ENCODE results near the gene CUL2.
"Not testable (repeated sequence)": the region's sequence is repeated elsewhere in the genome, so short reads cannot be mapped to it uniquely, and the experiment has no call there.

The CUL2 gene

DNA sequence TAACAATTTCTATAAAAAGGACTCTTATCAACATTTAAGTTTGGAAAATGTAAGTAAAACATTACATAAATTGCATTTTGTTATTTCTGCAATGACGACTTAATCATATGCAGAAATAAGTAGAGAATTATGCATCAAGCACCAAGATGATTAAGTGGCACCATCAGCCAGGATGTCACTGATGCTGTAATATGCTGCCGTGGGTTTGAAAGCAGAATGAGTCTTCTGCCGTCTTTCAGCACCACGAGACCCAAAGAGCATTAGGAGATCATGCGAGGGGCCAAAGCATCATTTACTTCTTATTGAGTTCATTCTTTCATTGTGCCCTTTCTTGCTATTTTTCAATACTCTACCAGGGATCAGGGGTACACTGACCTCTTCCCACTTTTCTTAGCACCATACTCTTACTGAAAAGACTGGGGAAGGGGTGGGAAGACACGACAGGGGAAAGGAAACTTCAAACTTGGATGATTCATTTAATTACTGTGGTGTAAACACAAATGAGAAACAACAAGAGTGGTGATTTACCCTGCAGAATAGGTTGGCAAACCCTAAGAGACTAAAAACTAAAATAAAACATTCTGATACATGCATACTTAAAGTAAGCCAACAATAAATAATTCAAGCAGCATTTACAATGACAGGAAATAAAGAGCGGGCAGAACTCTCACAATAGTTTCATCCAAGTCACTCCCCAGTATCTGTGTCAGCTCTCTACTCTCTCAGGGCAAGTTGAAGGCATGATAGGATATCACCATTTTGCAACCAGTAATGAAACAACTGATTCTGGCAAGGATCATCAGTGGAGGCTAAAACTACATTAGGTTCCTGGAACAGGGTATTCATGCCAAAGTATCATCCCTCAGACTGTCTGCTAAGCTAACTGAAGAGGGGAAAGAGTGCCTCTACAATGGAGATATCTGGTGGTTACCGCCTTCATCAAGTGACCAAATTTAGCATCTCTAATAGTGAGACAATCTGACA is 70.8 kb downstream of the CUL2 start:
- no peak for DNase-seq (ENCODE audit: low spot score)

DNA sequence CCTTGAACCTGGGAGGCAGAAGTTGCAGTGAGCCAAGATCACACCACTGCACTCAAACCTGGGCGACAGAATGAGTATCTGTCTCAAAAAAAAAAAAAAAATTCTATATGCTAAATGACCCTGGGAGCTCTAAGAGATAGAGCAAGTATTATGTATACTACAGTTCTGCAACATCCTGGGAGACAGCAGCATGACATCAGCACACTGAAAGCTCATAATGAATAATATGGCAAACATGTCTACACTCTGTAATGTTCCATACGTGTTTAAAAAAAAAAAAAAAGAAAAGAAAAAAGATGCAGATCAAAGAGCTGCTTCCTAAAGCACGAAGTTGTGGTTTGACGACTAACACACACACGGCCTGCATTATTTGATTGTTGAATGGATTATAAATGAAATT is 72.5 kb downstream of the CUL2 start:
- no peak for DNase-seq (ENCODE audit: low spot score)

DNA sequence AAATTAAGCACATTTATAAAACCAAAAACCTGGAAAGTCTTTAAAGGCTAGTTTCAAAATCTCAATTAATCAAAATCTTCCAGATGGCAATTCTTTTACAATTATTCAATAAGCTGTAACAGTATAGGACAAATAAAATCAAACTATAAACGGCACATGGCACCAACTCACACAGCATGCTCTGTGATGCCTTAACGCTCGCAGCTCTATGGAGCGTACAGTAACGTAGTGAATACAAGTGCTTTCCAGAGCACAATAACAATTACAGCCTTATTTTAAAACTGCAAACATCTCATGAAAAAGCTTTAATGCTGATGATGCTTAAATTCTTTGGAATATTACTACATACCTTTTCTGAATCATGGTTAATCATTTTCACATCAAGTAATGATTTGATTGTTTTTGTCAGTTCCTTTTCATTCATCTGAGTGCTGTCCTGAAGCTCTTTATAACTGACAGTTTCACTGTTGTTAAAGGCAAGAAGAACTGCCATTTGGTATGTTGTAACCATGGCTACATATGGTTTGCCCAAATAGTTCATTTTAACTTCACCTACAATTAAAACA is 74.2 kb downstream of the CUL2 start:
- no peak for DNase-seq (ENCODE audit: low spot score)

DNA sequence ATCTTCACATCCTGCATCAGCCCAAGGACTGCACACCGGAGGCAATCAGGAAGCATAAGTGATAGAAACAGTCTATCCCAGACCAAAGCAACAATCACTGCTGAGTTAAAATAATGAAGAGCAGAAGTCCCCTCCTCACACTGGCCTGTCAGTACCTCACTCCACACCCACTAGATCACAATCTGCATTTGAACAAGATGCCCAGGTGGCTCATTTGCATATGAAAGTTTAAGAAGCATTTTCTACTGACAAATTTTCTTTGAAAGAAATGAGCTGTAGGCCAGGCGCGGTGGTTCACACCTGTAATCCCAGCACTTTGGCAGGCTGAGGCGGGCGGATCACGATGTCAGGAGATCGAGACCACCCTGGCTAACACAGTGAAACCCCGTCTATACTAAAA is 77.4 kb downstream of the CUL2 start:
- DNase-seq (ENCODE audit: low spot score), result no peak

DNA sequence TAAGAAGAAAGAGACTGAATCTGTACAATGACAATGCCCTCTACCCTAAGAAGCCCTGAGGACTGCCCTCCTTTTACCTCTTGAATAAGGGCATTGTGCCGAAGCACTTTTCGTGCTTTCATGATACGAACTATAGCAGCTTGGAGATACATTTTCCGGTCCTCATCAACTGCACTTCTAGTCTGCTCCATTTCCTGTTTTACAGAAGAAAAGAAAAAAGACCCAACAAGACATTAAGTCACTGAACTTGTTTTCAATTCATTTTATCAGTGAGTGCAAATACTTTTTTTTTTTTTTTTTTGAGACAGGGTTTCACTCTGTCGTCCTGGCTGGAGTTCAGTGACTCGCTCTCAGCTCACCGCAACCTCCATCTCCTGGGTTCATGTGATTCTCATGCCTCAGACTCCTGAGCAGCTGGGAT is 78.4 kb downstream of the CUL2 start:
- peak; percentile 40 for DNase-seq (ENCODE audit: low spot score)

GRCh38 chr10:35007858-35008301 is 82.3 kb downstream of the CUL2 start:
- no peak for DNase-seq (ENCODE audit: low spot score)

- no peak for DNase-seq (ENCODE audit: low spot score)
Observed at GRCh38 chr10:35006836-35007235, 83.3 kb downstream of the CUL2 start.

GRCh38 chr10:35005868-35006267 is 84.3 kb downstream of the CUL2 start:
- no peak for DNase-seq (ENCODE audit: low spot score)

DNA sequence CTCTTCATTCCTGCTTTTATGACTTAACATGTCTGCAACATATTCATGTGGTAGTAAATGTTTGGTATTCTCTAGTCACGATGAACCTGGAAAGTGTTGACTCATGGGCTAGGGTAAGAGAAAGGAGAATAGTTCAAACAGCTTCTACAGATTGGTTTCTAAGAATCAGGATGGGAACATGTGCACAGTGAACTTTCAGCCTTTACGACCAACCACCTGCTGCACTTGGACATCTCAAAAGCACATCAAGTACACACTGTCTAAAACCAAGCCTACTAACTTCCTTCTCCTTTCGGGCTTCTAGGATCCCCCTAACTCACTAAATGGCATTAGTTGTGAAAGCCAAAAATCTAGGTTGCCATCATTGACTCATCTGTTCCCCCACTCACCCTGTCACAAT is 85.5 kb downstream of the CUL2 start:
- DNase-seq (ENCODE audit: low spot score), result no peak

DNA sequence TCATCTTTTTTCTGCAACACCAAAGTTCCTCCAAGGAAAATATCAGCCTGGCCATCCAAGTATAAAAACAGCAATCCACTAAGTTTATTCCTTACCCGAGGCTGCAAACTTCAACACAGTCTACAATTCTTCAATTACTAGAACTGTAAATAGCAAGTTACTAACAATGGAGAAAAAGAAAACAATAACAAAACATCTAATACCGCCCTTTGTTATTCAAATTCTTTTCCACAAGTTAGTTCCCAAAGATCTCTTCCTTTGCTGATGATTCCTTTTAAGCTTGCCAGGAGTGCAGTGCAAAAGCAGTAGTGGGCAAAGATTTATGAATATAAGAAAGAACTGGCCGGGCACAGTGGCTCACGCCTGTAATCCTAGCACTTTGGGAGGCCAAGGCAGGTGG is 86.2 kb downstream of the CUL2 start:
- DNase-seq (ENCODE audit: low spot score), result no peak

DNA sequence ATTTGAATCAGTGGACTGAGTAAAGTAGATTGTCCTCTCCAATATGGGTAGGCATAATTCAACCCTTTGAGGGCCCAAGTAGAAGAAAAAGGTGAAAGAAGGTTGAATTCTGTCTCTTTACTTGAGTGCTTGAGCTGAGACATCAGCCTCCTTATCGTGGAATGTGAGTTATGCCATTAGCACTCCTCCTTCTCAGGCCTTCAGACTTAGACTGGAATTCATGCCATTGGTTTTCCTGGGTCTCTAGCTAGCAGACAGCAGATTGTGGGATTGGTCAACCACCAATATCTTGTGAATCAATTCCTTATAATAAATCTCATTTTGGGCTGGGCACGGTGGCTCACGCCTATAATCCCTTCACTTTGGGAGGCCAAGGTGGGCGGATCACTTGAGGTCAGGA is 89.2 kb downstream of the CUL2 start:
- no peak for DNase-seq (ENCODE audit: low spot score)

- no peak for DNase-seq (ENCODE audit: low spot score)
Observed at GRCh38 chr10:34999532-34999931, 90.6 kb downstream of the CUL2 start.

DNA sequence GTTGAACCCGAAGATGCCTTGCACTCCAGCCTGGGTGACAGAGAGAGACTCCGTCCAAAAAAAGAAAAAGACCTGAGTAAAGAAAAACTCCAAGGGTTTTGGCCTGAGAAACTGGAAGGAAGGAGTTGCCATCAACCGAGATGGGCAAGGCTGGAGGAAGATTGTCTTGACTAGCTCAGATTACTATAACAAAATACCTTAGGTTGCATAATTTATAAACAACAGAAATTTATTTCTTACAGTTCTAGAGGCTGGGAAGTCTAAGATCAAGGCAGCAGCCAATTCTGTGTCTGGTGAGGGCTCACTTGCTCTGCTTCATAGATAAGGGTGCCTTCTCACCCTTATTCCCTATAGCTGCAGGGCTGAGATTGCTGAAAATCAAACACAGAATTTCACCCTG is 91.2 kb downstream of the CUL2 start:
- DNase-seq (ENCODE audit: low spot score), result no peak

DNA sequence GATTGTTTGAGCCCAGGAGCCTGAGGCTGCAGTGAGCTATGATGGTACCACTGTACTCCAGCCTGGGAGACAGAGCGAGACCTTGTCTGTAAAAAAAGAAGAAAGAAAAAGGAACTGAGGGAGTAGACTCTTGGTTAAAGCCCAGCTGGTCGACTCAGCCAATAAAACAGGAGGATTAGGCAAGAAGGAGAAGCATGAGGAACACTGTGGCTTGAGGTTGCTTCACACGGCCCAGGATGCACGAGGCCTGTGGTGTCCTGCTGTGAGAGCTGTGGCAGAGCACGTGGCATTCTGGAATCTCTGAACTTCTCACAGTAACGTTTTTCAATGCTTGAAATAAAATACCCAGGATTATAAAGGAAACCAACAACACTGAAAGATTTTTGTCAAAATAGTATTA is 93.3 kb downstream of the CUL2 start:
- no peak for DNase-seq (ENCODE audit: low spot score)

DNA sequence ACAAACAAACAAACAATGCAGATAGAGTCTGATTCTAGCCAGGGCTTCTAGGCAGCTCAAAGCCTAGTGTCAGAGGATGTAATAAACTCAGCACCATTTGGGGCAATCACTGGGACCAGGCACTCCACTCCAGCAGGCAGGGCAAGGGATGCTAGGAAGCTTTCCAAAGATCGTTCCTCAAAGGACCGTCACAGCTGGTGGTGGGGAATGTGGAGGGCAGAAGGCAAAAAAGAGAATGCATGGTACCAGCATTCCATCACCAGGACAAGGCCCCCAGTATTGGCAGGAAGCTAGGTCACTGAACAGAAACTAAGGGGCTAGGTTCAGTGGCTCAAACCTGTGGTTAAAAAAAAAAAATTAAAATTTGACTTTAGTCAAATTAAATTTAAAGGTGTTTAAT is 94.2 kb downstream of the CUL2 start:
- DNase-seq (ENCODE audit: low spot score), result no peak

- peak; percentile 41 for DNase-seq (ENCODE audit: low spot score)
Observed at GRCh38 chr10:34994565-34995142, 95.5 kb downstream of the CUL2 start.

GRCh38 chr10:34993782-34994181 is 96.4 kb downstream of the CUL2 start:
- no peak for DNase-seq (ENCODE audit: low spot score)

GRCh38 chr10:34991117-34991516 is 99.0 kb downstream of the CUL2 start:
- DNase-seq (ENCODE audit: low spot score), result not testable (repeated sequence)

GRCh38 chr10:34988397-34989067 is 101.6 kb downstream of the CUL2 start:
- DNase-seq (ENCODE audit: low spot score), result no peak

- DNase-seq (ENCODE audit: low spot score), result no peak
Observed at GRCh38 chr10:34985823-34986222, 104.3 kb downstream of the CUL2 start.

DNA sequence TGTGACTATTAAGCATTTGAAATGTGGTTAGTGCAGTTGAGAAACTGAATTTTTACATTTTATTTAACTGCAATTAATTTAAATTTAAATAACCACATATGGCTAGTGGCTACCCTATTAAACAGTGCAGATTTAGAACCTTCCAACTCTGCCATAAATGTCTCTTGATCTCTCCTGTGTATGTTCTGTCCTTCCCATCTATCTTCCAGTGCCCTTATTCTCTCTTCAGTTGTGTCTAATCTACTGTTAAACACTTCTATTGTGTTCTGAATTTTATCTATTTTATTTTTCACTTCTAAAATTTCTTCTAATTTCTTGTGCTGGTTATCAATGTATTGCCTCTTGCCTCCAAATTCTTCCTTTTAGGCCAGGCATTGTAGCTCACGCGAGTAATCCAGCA is 105.0 kb downstream of the CUL2 start:
- DNase-seq (ENCODE audit: low spot score), result no peak

GRCh38 chr10:34981844-34982243 is 108.3 kb downstream of the CUL2 start:
- no peak for DNase-seq (ENCODE audit: low spot score)

GRCh38 chr10:34979938-34980337 is 110.2 kb downstream of the CUL2 start:
- no peak for DNase-seq (ENCODE audit: low spot score)

Data from COLO829 (cell line).